AG09319 (cell line): Measurements from ENCODE around the gene SYNE1.
A peak's percentile ranks its signal among the peaks of the same experiment; 100 is the strongest.

Experiments used
- DNase-seq: peaks from one replicate; pipeline ENCODE4 v3.0.0-alpha.2; 2010; ENCODE audit warnings: low read depth; ENCODE audit errors: extremely low read depth
- TF ChIP-seq, protein P1 (sequence below): IDR thresholded peaks from 2 replicates; pipeline ENCODE4 v1.5.1; 2011; ENCODE audit warnings: low read depth, mild to moderate bottlenecking, inconsistent platforms, low read length, moderate library complexity

Gene SYNE1

DNA sequence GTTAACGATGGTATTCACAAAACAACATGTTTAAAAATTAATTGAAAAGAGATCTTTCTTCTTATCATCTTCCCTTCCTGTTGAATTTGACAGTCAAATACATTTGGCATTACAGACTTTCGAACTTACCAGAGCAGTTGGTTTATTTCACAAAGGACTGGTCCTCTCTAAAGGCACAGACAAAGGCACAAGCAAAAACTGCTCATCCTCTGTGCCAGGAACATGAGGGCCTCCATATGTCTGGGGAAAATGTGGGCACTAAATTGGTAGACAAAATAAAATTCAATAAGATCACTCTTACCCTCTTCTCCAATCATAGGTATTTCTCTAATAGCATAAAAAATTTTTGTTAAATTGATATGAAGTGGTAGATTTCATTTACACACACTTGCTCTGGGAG lies 40.4 kb downstream of the SYNE1 start:
- TF ChIP-seq, protein P1, sequence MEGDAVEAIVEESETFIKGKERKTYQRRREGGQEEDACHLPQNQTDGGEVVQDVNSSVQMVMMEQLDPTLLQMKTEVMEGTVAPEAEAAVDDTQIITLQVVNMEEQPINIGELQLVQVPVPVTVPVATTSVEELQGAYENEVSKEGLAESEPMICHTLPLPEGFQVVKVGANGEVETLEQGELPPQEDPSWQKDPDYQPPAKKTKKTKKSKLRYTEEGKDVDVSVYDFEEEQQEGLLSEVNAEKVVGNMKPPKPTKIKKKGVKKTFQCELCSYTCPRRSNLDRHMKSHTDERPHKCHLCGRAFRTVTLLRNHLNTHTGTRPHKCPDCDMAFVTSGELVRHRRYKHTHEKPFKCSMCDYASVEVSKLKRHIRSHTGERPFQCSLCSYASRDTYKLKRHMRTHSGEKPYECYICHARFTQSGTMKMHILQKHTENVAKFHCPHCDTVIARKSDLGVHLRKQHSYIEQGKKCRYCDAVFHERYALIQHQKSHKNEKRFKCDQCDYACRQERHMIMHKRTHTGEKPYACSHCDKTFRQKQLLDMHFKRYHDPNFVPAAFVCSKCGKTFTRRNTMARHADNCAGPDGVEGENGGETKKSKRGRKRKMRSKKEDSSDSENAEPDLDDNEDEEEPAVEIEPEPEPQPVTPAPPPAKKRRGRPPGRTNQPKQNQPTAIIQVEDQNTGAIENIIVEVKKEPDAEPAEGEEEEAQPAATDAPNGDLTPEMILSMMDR, result no peak

DNA sequence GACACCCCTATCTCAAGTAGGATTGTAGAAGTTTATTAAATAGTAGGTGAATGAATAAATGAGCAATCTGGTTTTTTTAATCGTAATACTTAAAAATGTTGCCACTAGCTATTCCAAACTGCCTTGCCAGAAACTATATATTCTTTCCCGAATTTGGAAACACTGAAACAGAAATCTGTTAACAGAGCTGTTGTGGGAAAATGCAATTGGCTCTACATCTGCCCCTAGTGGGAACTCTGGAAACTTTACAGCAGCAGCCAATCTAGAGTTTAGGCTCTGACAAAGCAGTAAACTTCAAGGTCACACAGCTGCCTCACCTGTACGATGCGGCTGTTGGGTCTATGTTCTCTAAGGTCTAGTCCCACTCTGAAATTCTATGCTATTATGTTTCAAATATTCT lies 41.7 kb downstream of the SYNE1 start:
- no peak for DNase-seq
- TF ChIP-seq, protein P1, result peak; percentile 59

More for the DNA sequence above, 40.4 kb downstream of the SYNE1 start:
- no peak for DNase-seq

DNA sequence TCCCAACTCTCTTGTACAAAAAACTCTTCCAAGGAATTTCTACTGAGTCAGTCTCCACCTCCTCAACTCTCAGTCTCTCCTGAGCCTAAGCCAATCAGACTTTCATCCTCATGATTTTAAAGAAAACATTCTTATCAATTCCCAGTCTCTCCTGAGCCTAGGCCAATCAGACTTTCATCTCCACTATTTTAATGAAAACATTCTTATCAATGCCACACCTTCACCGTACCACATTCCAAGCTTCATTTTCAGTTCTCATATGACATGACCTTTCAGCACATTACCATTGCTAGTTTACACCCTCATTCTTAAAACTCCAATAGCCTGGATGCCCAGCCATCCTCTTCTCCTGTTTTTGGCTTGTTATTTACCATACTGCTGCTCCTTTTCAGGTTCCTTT lies 42.5 kb downstream of the SYNE1 start:
- no peak for DNase-seq
- TF ChIP-seq, protein P1, result no peak

- TF ChIP-seq, protein P1, result no peak
- no peak for DNase-seq
These were observed 48.7 kb downstream of the SYNE1 start for GRCh38 chr6:152588456-152588855.

DNA sequence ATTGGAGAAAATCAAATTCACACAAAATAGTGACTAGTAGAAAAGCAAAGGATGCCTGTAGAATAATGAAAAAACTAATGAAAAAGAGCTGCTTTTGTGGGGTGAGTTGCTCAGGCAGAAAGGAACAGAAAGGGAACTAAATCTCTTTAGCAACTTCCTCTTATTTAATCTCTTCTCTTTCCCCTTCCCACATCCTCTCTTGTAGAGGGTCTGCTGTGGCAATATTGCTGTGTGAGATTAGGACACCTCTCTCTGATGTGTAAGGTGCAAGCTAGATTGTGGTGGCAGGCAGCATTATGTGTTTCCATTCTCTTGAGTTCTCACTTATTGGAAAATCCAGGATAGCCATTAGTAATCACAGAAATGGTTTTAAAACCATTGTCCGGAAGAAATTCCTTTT lies 49.7 kb downstream of the SYNE1 start:
- TF ChIP-seq, protein P1, result no peak
- no peak for DNase-seq

DNA sequence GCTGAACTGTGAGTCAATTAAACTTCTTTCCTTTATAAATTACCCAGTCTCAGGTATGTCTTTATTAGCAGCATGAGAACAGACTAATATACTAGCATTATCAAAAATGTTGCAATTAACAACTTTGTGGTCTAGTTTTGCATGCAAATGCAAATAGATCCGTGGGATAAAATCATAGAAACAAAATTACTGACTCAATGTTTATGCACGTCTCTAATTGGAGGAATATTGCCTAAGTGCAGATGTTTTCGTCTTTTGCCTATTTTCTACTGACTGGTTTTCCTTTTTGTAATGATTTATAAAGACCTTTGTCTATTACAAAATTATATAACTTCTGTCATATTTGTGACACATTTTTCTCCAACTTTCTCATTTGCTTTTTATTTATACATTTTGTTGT lies 51.9 kb downstream of the SYNE1 start:
- TF ChIP-seq, protein P1, result no peak
- no peak for DNase-seq

DNA sequence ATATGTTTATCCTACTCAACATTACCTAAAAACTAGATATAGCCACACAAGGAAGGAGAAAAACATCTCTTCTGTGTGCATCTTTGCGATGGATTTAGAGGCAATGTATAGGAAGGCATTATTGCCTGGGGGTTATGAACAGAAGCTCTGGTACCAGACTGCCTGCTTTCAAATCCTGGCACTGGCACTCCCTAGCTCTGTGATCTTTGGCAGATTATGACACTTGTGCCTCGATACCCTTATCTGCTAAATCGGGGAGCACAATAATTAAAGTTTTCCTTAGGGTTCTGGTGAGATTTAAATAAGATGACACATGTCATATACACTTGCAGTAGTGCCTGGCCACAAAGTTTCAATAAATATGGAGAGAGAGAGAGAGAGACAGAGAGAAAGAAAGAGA lies 53.3 kb downstream of the SYNE1 start:
- DNase-seq, result no peak
- TF ChIP-seq, protein P1, result no peak

DNA sequence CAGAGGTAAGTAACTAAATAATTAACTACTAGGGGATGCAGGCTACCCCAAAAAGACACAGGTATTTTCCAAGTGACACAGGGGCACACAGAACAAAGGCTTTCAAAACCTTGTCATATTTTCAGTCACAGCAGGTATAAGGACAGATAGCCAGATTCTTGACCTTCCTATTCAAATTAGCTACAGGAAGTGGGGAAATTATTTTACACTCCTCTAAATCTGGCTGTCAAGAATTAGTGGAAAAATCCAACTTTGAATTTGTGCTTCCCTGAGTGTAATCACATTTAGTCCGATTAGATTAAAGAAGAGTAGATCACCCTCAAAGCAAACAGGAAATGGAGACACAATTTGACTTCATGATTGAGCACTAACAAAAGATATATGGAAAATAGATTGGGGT lies 60.6 kb downstream of the SYNE1 start:
- no peak for DNase-seq
- TF ChIP-seq, protein P1, result no peak
